Astrocyte of the cerebellum (primary cell): ENCODE data around the gene DLG2.

ENCODE experiments used
- DNase-seq: peaks from one replicate; pipeline ENCODE4 v3.0.0-alpha.2; 2011; ENCODE audit warnings: low read depth
- H3K4me3 ChIP-seq: 2 replicates; pipeline ENCODE4 v1.5.1; 2011; ENCODE audit warnings: mild to moderate bottlenecking, low read depth, low read length, moderate library complexity
- CTCF ChIP-seq: IDR thresholded peaks from 2 replicates; pipeline ENCODE4 v1.5.1; 2012; ENCODE audit warnings: low read length, low read depth, moderate library complexity, mild to moderate bottlenecking; ENCODE audit errors: missing control alignments
- in situ Hi-C: cut with HindIII; loops from 2 replicates; pipeline ENCODE4 v1.10.0; 2017; ENCODE audit warnings: low sequenced_read_pairs

The DLG2 gene

DNA sequence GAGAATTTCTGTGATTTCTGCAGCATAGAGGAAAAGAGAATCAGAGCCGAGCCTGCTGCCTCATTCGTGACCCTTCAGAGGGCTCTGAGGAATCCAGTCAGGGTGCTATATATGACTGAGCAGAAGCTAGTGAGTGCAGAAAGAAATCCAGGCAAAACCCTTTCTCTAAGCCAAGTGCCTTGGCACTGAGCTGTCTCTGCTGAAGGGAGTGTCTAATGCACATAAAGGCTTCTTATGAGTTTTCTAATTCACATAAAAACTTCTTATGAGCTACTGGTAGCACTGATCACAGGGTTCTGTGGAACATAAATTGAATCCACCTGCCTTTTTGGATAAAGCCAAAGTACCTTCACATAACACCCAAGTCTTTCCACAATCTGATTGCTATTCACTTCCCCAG lies 1555.3 kb downstream of the DLG2 start:
- H3K4me3 ChIP-seq: no peak overlapping the region
- in situ Hi-C loops: no loop called here
- DNase-seq: no peak
- TF ChIP-seq CTCF: no peak

DNA sequence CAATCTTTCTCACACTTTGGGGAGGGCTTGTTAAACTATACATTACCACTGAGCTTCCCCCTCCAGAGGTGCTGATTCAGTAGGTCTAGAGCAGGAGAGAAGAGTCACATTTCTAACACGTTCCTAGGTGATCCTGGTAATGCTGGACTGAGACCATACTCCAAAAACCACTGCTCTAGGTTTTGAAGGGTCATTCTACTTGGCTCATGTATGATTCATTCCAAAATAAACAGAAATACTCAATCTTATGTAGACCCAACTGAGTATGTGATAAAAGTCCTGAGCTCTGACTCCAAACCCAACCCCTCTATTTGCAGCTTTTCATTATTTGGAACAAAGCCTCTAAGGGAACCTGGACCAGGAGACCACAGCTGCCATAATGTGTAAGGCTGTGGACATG lies 1558.1 kb downstream of the DLG2 start:
- in situ Hi-C loops: no loop called here
- H3K4me3 ChIP-seq: no peak overlapping the region
- TF ChIP-seq CTCF: no peak
- no peak for DNase-seq

DNA sequence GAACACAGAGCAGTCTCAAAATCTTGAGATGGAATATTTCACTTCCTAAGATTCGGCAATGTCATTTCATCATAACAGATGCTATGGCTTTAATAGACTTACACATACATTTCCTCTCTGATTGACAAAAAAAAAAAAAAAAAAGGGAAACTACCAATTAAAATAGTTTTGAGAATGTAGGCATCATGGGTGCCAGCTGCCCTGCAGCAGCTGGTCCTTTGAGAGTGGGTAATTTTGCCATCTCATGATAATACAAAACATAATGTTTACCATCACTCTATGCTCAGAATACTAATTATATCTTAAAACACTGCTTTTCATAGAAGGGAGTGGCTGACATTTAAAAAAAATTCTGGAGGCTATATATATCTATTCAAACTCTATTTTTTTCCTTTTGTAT lies 1565.4 kb downstream of the DLG2 start:
- TF ChIP-seq CTCF: no peak
- in situ Hi-C loops: no loop called here
- H3K4me3 ChIP-seq: no peak overlapping the region
- DNase-seq: no peak

DNA sequence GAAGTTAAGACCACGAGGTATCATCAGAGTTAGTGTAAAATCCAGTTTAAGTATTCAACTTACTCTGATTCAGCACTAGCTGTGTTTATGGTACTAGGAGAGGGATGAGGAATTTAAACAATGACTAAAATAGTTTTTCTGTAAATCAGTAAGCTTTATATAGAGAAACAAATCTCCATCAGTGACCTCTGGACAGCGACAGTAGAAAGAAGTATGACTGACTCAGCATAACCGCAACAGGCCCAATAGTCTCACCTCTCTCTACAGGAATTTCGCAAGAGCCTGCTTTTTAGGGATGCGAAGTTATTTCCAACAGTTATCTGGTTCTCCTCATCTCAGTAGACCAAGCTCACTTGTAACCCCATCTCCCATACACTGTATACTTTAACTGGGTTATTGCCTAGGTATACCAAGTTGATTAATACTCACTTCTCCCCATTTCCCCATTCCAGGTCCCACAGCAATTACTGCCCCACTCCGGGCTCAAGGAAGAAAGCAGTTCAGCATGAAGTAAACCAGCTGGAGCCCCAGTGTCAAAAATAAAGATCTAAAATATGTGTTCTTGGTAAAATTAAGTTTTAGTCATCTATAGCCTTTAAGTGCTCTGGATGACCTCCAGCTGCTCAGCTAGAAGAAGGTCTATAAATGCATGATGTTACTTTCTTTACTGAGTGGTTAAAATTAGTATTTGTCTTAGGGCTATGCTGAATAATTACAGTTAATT lies 1570.3 kb downstream of the DLG2 start:
- in situ Hi-C loops: no loop called here
- TF ChIP-seq CTCF: no peak
- DNase-seq: no peak
- no peak overlapping the region for H3K4me3 ChIP-seq

DNA sequence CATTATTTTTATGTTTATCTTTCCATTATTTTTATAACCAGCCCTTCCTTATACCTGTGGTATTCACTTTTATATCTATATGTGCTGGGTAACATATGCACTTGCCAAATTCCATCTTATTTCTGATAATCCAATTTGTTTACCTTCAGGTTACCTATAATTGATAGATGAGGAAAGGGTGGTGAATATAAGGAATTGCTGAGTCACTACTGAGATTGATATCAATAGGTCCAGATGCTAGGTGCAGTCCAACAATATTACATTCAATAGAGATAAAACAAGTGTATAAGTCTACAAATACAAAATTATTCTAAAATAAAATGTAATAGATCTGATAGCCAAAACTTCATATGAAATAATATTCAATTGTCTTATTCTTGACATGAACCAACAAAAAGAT lies 1582.0 kb downstream of the DLG2 start:
- TF ChIP-seq CTCF: no peak
- in situ Hi-C loops: no loop called here
- no peak for DNase-seq
- H3K4me3 ChIP-seq: no peak overlapping the region

GRCh38 chr11:84044706-84045105 lies 1582.4 kb downstream of the DLG2 start:
- no peak for DNase-seq
- TF ChIP-seq CTCF: no peak
- in situ Hi-C loops: no loop called here
- H3K4me3 ChIP-seq: no peak overlapping the region
